Prostate gland (tissue), 2 donors: Measurements from ENCODE around the gene ACAP2.

ENCODE experiments used
- POLR2A ChIP-seq: fragments of 450-650 bp; IDR thresholded peaks from one replicate; pipeline ENCODE4 v1.6.1; 2016; ENCODE audit warnings: antibody characterized with exemption, mild to moderate bottlenecking
- POLR2AphosphoS5 ChIP-seq: sonication (generic); formaldehyde crosslinking; IDR thresholded peaks from one replicate; pipeline ENCODE4 v1.6.1; 2017; ENCODE audit warnings: antibody characterized with exemption
- TF ChIP-seq, protein P1 (sequence below), 4 experiments: fragments of 200-600 bp in 2 of 4; fragments of 450-650 bp in 2 of 4; sonication (generic) in 2 of 4; IDR thresholded peaks; 1 replicate in 3 of 4; 2 replicates in 1 of 4; pipeline ENCODE4 v1.5.1; 2016 to 2019; ENCODE audit warnings: antibody characterized with exemption in 4 of 4, mild to moderate bottlenecking in 2 of 4, moderate library complexity in 2 of 4

- TF ChIP-seq, protein P1, sequence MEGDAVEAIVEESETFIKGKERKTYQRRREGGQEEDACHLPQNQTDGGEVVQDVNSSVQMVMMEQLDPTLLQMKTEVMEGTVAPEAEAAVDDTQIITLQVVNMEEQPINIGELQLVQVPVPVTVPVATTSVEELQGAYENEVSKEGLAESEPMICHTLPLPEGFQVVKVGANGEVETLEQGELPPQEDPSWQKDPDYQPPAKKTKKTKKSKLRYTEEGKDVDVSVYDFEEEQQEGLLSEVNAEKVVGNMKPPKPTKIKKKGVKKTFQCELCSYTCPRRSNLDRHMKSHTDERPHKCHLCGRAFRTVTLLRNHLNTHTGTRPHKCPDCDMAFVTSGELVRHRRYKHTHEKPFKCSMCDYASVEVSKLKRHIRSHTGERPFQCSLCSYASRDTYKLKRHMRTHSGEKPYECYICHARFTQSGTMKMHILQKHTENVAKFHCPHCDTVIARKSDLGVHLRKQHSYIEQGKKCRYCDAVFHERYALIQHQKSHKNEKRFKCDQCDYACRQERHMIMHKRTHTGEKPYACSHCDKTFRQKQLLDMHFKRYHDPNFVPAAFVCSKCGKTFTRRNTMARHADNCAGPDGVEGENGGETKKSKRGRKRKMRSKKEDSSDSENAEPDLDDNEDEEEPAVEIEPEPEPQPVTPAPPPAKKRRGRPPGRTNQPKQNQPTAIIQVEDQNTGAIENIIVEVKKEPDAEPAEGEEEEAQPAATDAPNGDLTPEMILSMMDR (IDR thresholded peaks at IDR 0.05) = no peak
- no peak for TF ChIP-seq POLR2A
- TF ChIP-seq POLR2AphosphoS5 = no peak
These were observed 196.2 kb downstream of the ACAP2 start for GRCh38 chr3:195246581-195246995.
